HCT116 (cell line): ENCODE measurements around the gene ALDH5A1. TPM values are rescaled to one million over a fixed set of nuclear protein-coding genes. Genes with fewer than 3 reads are reported as not detected.

Experiments
- ATAC-seq: fragments of 200-7000 bp; cut with Tn5 transposase; 2 replicates; pipeline ENCODE4 v1.9.1; 2020; ENCODE audit warnings: mild to moderate bottlenecking, moderate library complexity
- BruUV-seq: library from RNA; stranded (reverse); fragments of 400-500 nt; replicated peaks from 2 replicates; lab custom pipeline; 2021; lab: Mats Ljungman, UMichigan
- CTCF ChIA-PET: fragments of 300-600 bp; sonication (Branson Sonifier 250); formaldehyde crosslinking; loops from one replicate; lab custom pipeline; 2021; ENCODE audit warnings: antibody characterized with exemption; lab: Charles Lee
- POLR2A ChIA-PET: fragments of 300-600, 350-600 bp; sonication (Branson Sonifier 250); formaldehyde crosslinking; loops from one replicate; lab custom pipeline; 2021; ENCODE audit warnings: antibody characterized with exemption; lab: Charles Lee
- RAD21 ChIA-PET, 2 experiments: fragments of 300-600 bp; sonication (Branson Sonifier 250); formaldehyde crosslinking; loops; one replicate each; lab custom pipeline; 2023; ENCODE audit warnings: low total read pairs in 2 of 2; ENCODE audit not compliant: uncharacterized antibody in 2 of 2, unreplicated experiment in 2 of 2, low non-redundant PET in 1 of 2; lab: Charles Lee
- DNase-seq: peaks from one replicate; pipeline ENCODE4 v3.0.0-alpha.2; 2010; ENCODE audit warnings: low read depth, low spot score
- H2AFZ ChIP-seq: fragments of 200-600 bp; shearing (Covaris generic), sonication (generic); 2 replicates; pipeline ENCODE4 v1.6.1; 2017; ENCODE audit warnings: low read depth, mixed run types, mixed read lengths, antibody characterized with exemption, low read length; ENCODE audit not compliant: poor library complexity, severe bottlenecking
- H3K27ac ChIP-seq: 2 replicates; pipeline ENCODE4 v1.5.1; 2012; ENCODE audit warnings: low read depth, low read length
- H3K27me3 ChIP-seq: fragments of 200-600 bp; sonication (generic); 2 replicates; pipeline ENCODE4 v1.6.1; 2016; ENCODE audit warnings: mixed run types, low read length, mixed read lengths; ENCODE audit not compliant: insufficient read depth
- H3K36me3 ChIP-seq, 2 experiments: fragments of 200-500 bp in 1 of 2; fragments of 200-600 bp in 1 of 2; sonication (Bioruptor generic) in 1 of 2; sonication (generic) in 1 of 2; 2 replicates each; pipeline versions ENCODE4 v1.5.1 to v1.6.1; 2014 to 2016; ENCODE audit warnings: low read length in 2 of 2, inconsistent platforms in 1 of 2, mixed read lengths in 1 of 2, mixed run types in 1 of 2; ENCODE audit not compliant: insufficient read depth in 2 of 2, control insufficient read depth in 1 of 2
- H3K4me1 ChIP-seq, 2 experiments: fragments of 200-600 bp in 1 of 2; sonication (generic) in 1 of 2; 2 replicates each; pipeline versions ENCODE4 v1.5.1 to v1.6.1; 2012 to 2017; ENCODE audit warnings: low read length in 2 of 2, inconsistent platforms in 1 of 2, mild to moderate bottlenecking in 1 of 2, mixed read lengths in 1 of 2, mixed run types in 1 of 2, moderate library complexity in 1 of 2; ENCODE audit not compliant: insufficient read depth in 2 of 2, control insufficient read depth in 1 of 2
- H3K4me2 ChIP-seq: fragments of 200-600 bp; sonication (generic); 2 replicates; pipeline ENCODE4 v1.6.1; 2017; ENCODE audit warnings: mixed run types, low read length, mixed read lengths
- H3K4me3 ChIP-seq, 2 experiments: fragments of 200-600 bp in 1 of 2; sonication (generic) in 1 of 2; replicated peaks in 1 of 2; 2 replicates each; pipeline ENCODE4 v1.5.1; 2011 to 2016; ENCODE audit warnings: low read length in 2 of 2, control low read depth in 1 of 2, low read depth in 1 of 2, mild to moderate bottlenecking in 1 of 2, mixed read lengths in 1 of 2, mixed run types in 1 of 2
- H3K79me2 ChIP-seq: fragments of 200-600 bp; sonication (generic); 2 replicates; pipeline ENCODE4 v1.6.1; 2017; ENCODE audit warnings: mild to moderate bottlenecking, mixed run types, low read length, moderate library complexity, mixed read lengths; ENCODE audit not compliant: insufficient read depth
- H3K9ac ChIP-seq: fragments of 200-600 bp; sonication (generic); 2 replicates; pipeline ENCODE4 v1.6.1; 2016; ENCODE audit warnings: low read length, mixed read lengths
- H3K9me2 ChIP-seq: fragments of 200-600 bp; sonication (generic), shearing (Covaris generic); 2 replicates; pipeline ENCODE4 v1.6.1; 2017; ENCODE audit warnings: mixed run types, mild to moderate bottlenecking, moderate library complexity; ENCODE audit not compliant: insufficient read depth
- H3K9me3 ChIP-seq, 2 experiments: fragments of 200-500 bp in 1 of 2; fragments of 200-600 bp in 1 of 2; sonication (Bioruptor generic) in 1 of 2; sonication (generic) in 1 of 2; 2 replicates each; pipeline ENCODE4 v1.6.1; 2014 to 2017; ENCODE audit warnings: low read length in 2 of 2, mixed read lengths in 2 of 2, inconsistent platforms in 1 of 2, low read depth in 1 of 2, mild to moderate bottlenecking in 1 of 2, mixed run types in 1 of 2, moderate library complexity in 1 of 2; ENCODE audit not compliant: control insufficient read depth in 1 of 2, insufficient read depth in 1 of 2
- H4K20me1 ChIP-seq: fragments of 200-600 bp; sonication (generic), shearing (Covaris generic); 2 replicates; pipeline ENCODE4 v1.6.1; 2017; ENCODE audit warnings: mixed run types, mild to moderate bottlenecking, moderate library complexity; ENCODE audit not compliant: insufficient read depth
- ELF1 ChIP-seq: IDR thresholded peaks from 2 replicates; pipeline ENCODE4 v1.6.1; 2012; ENCODE audit warnings: low read depth, borderline replicate concordance
- EZH2 ChIP-seq: fragments of 200-600 bp; sonication (generic); IDR thresholded peaks from 2 replicates; pipeline ENCODE4 v1.6.1; 2017; ENCODE audit warnings: antibody characterized with exemption, mixed run types
- EZH2phosphoT487 ChIP-seq: fragments of 200-600 bp; IDR thresholded peaks from 2 replicates; pipeline ENCODE4 v1.6.1; 2018; ENCODE audit warnings: antibody characterized with exemption, borderline replicate concordance
- FOSL1 ChIP-seq: IDR thresholded peaks from 2 replicates; pipeline ENCODE4 v1.6.1; 2012; ENCODE audit warnings: low read depth
- POLR2A ChIP-seq: IDR thresholded peaks from 2 replicates; pipeline ENCODE4 v1.7.0; 2011; ENCODE audit warnings: borderline replicate concordance; ENCODE audit not compliant: insufficient read depth, insufficient read length; ENCODE audit errors: extremely low read depth
- POLR2AphosphoS5 ChIP-seq: IDR thresholded peaks from 2 replicates; pipeline ENCODE4 v1.6.1; 2011; ENCODE audit warnings: mild to moderate bottlenecking, low read depth, low read length, moderate library complexity
- RAD21 ChIP-seq: IDR thresholded peaks from 2 replicates; pipeline ENCODE4 v1.6.1; 2012; ENCODE audit warnings: low read depth, mild to moderate bottlenecking
- SIN3A ChIP-seq: IDR thresholded peaks from 2 replicates; pipeline ENCODE4 v1.6.1; 2012; ENCODE audit warnings: low read depth
- SP1 ChIP-seq: IDR thresholded peaks from 2 replicates; pipeline ENCODE4 v1.6.1; 2012; ENCODE audit warnings: low read depth
- SRF ChIP-seq: IDR thresholded peaks from 2 replicates; pipeline ENCODE4 v1.6.1; 2012; ENCODE audit warnings: low read depth
- TCF7L2 ChIP-seq: IDR thresholded peaks from 2 replicates; pipeline ENCODE4 v1.7.0; 2011; ENCODE audit warnings: borderline replicate concordance, inconsistent platforms; ENCODE audit not compliant: insufficient read depth, insufficient read length; ENCODE audit errors: extremely low read depth
- YY1 ChIP-seq: IDR thresholded peaks from 2 replicates; pipeline ENCODE4 v1.6.1; 2011; ENCODE audit warnings: low read length, low read depth, moderate library complexity, mild to moderate bottlenecking; ENCODE audit not compliant: insufficient replicate concordance; ENCODE audit errors: extremely low read depth
- ZFX ChIP-seq: fragments of 450-650 bp; IDR thresholded peaks from 2 replicates; pipeline ENCODE4 v1.6.1; 2017
- ZNF274 ChIP-seq: fragments of 200-500 bp; sonication (Bioruptor generic); IDR thresholded peaks from 2 replicates; pipeline ENCODE4 v1.6.1; 2014; ENCODE audit warnings: mild to moderate bottlenecking, low read depth, low read length, inconsistent platforms
- intact Hi-C: fragments of 100-400 bp; cut with micrococcal nuclease; formaldehyde crosslinking; loops from 2 replicates; pipeline ENCODE4 v1.10.0; 2022
- total RNA-seq: library from RNA; stranded (reverse); gene quantifications from one replicate; pipeline ENCODE4 v1.2.1, GENCODE V29; 2021; ENCODE audit not compliant: unreplicated experiment
- TF ChIP-seq, protein P1 (sequence below): IDR thresholded peaks from 2 replicates; pipeline ENCODE4 v1.6.1; 2012
- TF ChIP-seq, protein P2 (sequence below), 3 experiments: fragments of 200-600 bp in 1 of 3; sonication (generic) in 1 of 3; IDR thresholded peaks in 2 of 3; conservative IDR thresholded peaks in 1 of 3; 2 replicates each; pipeline ENCODE4 v1.5.1; 2012 to 2017; ENCODE audit warnings: low read depth in 2 of 3, low read length in 2 of 3, antibody characterized with exemption in 1 of 3, borderline replicate concordance in 1 of 3, control low read depth in 1 of 3, mild to moderate bottlenecking in 1 of 3, mixed read lengths in 1 of 3, mixed run types in 1 of 3, moderate library complexity in 1 of 3; ENCODE audit not compliant: insufficient read depth in 1 of 3
- TF ChIP-seq, protein P3 (sequence below): IDR thresholded peaks from 2 replicates; pipeline ENCODE4 v1.6.1; 2012
- TF ChIP-seq, protein P4 (sequence below): IDR thresholded peaks from 2 replicates; pipeline ENCODE4 v1.6.1; 2011; ENCODE audit warnings: mild to moderate bottlenecking, low read length, moderate library complexity; ENCODE audit not compliant: insufficient replicate concordance; ENCODE audit errors: extremely low read depth

Gene ALDH5A1
- total RNA-seq, 1 experiment from 2014 or later, result 10.0 TPM

DNA sequence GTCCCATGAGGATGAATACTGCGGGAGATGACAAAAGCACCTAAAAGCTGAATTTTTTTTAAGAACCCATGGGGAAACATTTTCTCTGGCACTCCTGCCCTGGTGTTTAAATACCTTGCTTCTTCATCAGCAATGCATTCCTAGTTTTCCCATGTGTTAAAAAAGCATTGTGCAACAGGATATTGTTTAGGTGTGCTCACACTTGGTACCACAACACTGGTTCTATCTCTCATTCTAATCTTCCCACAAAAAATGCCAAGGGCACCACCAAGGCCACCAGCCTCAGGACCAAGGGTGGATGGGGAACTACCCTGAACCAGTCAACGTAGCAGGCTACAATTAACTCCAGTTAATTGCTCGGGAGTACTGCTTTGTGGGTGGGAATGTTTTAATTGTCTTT lies 50.9 kb downstream of the ALDH5A1 start:
- RAD21 ChIA-PET, result no interaction called here
- no peaks in the 10 kb centered on the region for H3K9me3 ChIP-seq
- ATAC-seq (no peak), DNase-seq (no peak)
- no peaks in the 10 kb centered on the region for H3K4me1 ChIP-seq
- CTCF ChIA-PET, result no interaction called here
- H3K79me2 ChIP-seq, result no peaks in the 10 kb centered on the region
- H3K9ac ChIP-seq, result no peak overlapping the region
- H3K4me2 ChIP-seq, result no peak overlapping the region
- no peak overlapping the region for H3K27ac ChIP-seq
- no peaks in the 10 kb centered on the region for H3K9me2 ChIP-seq
- H3K36me3 ChIP-seq, result no peaks in the 10 kb centered on the region
- H4K20me1 ChIP-seq, result no peaks in the 10 kb centered on the region
- POLR2A ChIA-PET, result no interaction called here
- H3K27me3 ChIP-seq, result no peaks in the 10 kb centered on the region
- TF ChIP-seq EZH2 (no peak), EZH2phosphoT487 (no peak), FOSL1 (no peak), RAD21 (no peak)
- TF ChIP-seq, protein P1, sequence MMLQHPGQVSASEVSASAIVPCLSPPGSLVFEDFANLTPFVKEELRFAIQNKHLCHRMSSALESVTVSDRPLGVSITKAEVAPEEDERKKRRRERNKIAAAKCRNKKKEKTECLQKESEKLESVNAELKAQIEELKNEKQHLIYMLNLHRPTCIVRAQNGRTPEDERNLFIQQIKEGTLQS, result no peak
- H2AFZ ChIP-seq, result no peak overlapping the region
- BruUV-seq, result no TSS peak
- intact Hi-C loops, result no loop called here
- H3K4me3 ChIP-seq, result no peak overlapping the region

DNA sequence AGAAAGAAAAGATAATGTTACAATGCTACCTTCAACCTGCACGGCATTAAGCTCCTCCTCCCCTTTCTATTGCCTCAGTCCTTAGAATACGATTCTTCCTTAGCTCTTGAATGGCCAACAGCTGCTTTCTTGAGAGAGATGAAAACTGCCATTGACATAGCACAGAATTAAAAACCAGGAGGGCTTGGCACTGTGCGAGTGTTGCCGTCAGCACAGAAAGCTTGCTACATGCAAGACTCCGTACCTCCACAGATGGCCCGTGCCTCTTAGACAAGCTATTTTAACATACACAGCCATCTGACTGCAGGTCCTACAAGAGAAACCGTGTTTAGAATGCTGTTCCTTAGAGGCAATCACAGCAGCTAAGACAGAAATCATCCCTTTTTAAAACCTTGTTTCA lies 51.7 kb downstream of the ALDH5A1 start:
- POLR2A ChIA-PET, result no interaction called here
- Histone ChIP-seq H3K4me2 (no peak overlapping the region), H3K27ac (no peak overlapping the region), H3K79me2 (no peaks in the 10 kb centered on the region), H4K20me1 (no peaks in the 10 kb centered on the region), H3K9me3 (no peaks in the 10 kb centered on the region), H3K4me3 (no peak overlapping the region), H3K4me1 (no peaks in the 10 kb centered on the region), H3K27me3 (no peaks in the 10 kb centered on the region), H3K9ac (no peak overlapping the region), H2AFZ (no peak overlapping the region), H3K9me2 (no peaks in the 10 kb centered on the region), H3K36me3 (no peaks in the 10 kb centered on the region)
- ATAC-seq, result no peak
- RAD21 ChIA-PET, result no interaction called here
- intact Hi-C loops, result no loop called here
- no TSS peak for BruUV-seq
- DNase-seq, result no peak
- CTCF ChIA-PET, result interaction anchor here (1.0 kb wide), 1 partner anchor 38 kb away, joined by 4 read pairs; no protein-coding TSS in a partner anchor
- TF ChIP-seq TCF7L2 (no peak), ELF1 (no peak), ZFX (no peak), SP1 (no peak), SRF (no peak), SIN3A (no peak), POLR2A (no peak), RAD21 (no peak), YY1 (no peak), POLR2AphosphoS5 (no peak), ZNF274 (no peak), FOSL1 (no peak), EZH2phosphoT487 (no peak)
- TF ChIP-seq, protein P2, sequence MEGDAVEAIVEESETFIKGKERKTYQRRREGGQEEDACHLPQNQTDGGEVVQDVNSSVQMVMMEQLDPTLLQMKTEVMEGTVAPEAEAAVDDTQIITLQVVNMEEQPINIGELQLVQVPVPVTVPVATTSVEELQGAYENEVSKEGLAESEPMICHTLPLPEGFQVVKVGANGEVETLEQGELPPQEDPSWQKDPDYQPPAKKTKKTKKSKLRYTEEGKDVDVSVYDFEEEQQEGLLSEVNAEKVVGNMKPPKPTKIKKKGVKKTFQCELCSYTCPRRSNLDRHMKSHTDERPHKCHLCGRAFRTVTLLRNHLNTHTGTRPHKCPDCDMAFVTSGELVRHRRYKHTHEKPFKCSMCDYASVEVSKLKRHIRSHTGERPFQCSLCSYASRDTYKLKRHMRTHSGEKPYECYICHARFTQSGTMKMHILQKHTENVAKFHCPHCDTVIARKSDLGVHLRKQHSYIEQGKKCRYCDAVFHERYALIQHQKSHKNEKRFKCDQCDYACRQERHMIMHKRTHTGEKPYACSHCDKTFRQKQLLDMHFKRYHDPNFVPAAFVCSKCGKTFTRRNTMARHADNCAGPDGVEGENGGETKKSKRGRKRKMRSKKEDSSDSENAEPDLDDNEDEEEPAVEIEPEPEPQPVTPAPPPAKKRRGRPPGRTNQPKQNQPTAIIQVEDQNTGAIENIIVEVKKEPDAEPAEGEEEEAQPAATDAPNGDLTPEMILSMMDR (IDR thresholded peaks at IDR 0.05 in 2 of 3, conservative IDR thresholded peaks at IDR 0.05 in 1 of 3; ENCODE audit: borderline replicate concordance in 1 of 3, insufficient read depth in 1 of 3, low read depth in 2 of 3, low read length in 2 of 3), result no peak
- TF ChIP-seq, protein P3, sequence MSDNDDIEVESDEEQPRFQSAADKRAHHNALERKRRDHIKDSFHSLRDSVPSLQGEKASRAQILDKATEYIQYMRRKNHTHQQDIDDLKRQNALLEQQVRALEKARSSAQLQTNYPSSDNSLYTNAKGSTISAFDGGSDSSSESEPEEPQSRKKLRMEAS, result no peak
- TF ChIP-seq, protein P4, sequence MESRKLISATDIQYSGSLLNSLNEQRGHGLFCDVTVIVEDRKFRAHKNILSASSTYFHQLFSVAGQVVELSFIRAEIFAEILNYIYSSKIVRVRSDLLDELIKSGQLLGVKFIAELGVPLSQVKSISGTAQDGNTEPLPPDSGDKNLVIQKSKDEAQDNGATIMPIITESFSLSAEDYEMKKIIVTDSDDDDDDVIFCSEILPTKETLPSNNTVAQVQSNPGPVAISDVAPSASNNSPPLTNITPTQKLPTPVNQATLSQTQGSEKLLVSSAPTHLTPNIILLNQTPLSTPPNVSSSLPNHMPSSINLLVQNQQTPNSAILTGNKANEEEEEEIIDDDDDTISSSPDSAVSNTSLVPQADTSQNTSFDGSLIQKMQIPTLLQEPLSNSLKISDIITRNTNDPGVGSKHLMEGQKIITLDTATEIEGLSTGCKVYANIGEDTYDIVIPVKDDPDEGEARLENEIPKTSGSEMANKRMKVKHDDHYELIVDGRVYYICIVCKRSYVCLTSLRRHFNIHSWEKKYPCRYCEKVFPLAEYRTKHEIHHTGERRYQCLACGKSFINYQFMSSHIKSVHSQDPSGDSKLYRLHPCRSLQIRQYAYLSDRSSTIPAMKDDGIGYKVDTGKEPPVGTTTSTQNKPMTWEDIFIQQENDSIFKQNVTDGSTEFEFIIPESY, result no peak
